OCI-LY7 (cell line): ENCODE data around the gene EIF2S1.

Experiments used
- EZH2phosphoT487 ChIP-seq: fragments of 200-600 bp; sonication (generic); IDR thresholded peaks from 2 replicates; pipeline ENCODE4 v1.6.1; 2018; ENCODE audit warnings: low read depth, borderline replicate concordance, mild to moderate bottlenecking, mixed run types, antibody characterized with exemption, low read length, moderate library complexity, mixed read lengths
- TF ChIP-seq, protein P1 (sequence below): fragments of 200-600 bp; sonication (generic); conservative IDR thresholded peaks from 2 replicates; pipeline ENCODE4 v1.5.1; 2014; ENCODE audit warnings: mild to moderate bottlenecking, antibody characterized with exemption, low read length, moderate library complexity, mixed read lengths

DNA sequence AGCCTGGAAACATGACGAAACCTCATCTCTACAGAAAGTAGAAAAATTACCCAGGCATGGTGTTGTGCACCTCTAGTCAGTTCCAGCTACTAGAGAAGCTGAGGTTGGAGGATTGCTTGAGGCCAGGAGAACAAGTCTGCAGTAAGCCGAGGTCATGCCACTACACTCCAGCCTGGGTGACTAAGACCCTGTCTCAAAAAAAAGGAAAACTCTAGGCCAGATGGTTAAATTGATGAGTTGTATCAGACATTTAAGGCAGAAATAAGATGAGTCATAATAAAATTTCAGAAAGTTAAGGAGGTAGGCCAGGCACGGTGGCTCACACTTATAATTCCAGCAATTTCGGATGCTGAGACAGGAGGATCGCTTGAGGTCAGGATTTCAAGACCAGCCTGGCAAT is 10.7 kb downstream of the EIF2S1 start:
- TF ChIP-seq, protein P1, sequence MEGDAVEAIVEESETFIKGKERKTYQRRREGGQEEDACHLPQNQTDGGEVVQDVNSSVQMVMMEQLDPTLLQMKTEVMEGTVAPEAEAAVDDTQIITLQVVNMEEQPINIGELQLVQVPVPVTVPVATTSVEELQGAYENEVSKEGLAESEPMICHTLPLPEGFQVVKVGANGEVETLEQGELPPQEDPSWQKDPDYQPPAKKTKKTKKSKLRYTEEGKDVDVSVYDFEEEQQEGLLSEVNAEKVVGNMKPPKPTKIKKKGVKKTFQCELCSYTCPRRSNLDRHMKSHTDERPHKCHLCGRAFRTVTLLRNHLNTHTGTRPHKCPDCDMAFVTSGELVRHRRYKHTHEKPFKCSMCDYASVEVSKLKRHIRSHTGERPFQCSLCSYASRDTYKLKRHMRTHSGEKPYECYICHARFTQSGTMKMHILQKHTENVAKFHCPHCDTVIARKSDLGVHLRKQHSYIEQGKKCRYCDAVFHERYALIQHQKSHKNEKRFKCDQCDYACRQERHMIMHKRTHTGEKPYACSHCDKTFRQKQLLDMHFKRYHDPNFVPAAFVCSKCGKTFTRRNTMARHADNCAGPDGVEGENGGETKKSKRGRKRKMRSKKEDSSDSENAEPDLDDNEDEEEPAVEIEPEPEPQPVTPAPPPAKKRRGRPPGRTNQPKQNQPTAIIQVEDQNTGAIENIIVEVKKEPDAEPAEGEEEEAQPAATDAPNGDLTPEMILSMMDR: no peak
- TF ChIP-seq EZH2phosphoT487: no peak
